Thyroid gland (tissue), 4 donors: Measurements from ENCODE around the gene TTR. TPM values are rescaled to one million over a fixed set of nuclear protein-coding genes. Genes with fewer than 3 reads are reported as not detected.

Source experiments
- DNase-seq, 2 donors: peaks; one replicate each; pipeline ENCODE4 v3.0.0-alpha.2; 2019
- H3K27ac ChIP-seq, 3 donors: fragments of 200-600 bp; sonication (generic); 1 replicate in 2 of 3; 2 replicates in 1 of 3; pipeline ENCODE4 v1.5.1; 2016 to 2019; ENCODE audit warnings: mild to moderate bottlenecking in 1 of 3, moderate library complexity in 1 of 3
- H3K27me3 ChIP-seq: fragments of 200-600 bp; sonication (generic); one replicate; pipeline ENCODE4 v1.5.1; 2019
- H3K36me3 ChIP-seq, 2 donors: fragments of 200-600 bp; sonication (generic); one replicate each; pipeline ENCODE4 v1.5.1; 2016 to 2019
- H3K4me1 ChIP-seq, 2 donors: fragments of 200-600 bp; sonication (generic); one replicate each; pipeline ENCODE4 v1.5.1; 2017 to 2019
- H3K4me3 ChIP-seq, 3 donors: fragments of 200-600 bp; sonication (generic); replicated peaks in 1 of 3; 1 replicate in 2 of 3; 2 replicates in 1 of 3; pipeline ENCODE4 v1.5.1; 2016; ENCODE audit warnings: mild to moderate bottlenecking in 1 of 3
- H3K9me3 ChIP-seq: fragments of 200-600 bp; sonication (generic); one replicate; pipeline ENCODE4 v1.5.1; 2017
- CTCF ChIP-seq, 6 experiments: fragments of 200-600 bp in 3 of 6; fragments of 450-650 bp in 3 of 6; sonication (generic) in 3 of 6; IDR thresholded peaks; one replicate each; pipeline ENCODE4 v1.5.1; 2016 to 2019; ENCODE audit warnings: antibody characterized with exemption in 6 of 6, mild to moderate bottlenecking in 2 of 6, inconsistent platforms in 1 of 6, moderate library complexity in 1 of 6
- POLR2A ChIP-seq, 2 donors: fragments of 450-650 bp; IDR thresholded peaks; one replicate each; pipeline ENCODE4 v1.6.1; 2017; ENCODE audit warnings: antibody characterized with exemption in 2 of 2, mild to moderate bottlenecking in 2 of 2, moderate library complexity in 1 of 2
- WGBS, 2 donors: methylation state at CpG; one replicate each; pipeline ENCODE4 v1.1.5; 2017; 5-methylcytosine and 5-hydroxymethylcytosine counted together
- intact Hi-C: fragments of 100-400 bp; cut with DNase I; formaldehyde crosslinking; loops from one replicate; pipeline ENCODE4 v1.15.1; 2023
- total RNA-seq, 4 donors: library from RNA; depleted of rRNA; stranded (reverse); fragments of >200 nt; gene quantifications; one replicate each; pipeline ENCODE4 v1.2.3, GENCODE V29; 2016

TTR gene
- total RNA-seq, result not detected

GRCh38 chr18:31591628-31592027 lies at the start of gene TTR:
TSS of gene TTR (plus strand) at chr18:31591877. CDS start at chr18:31591903, 26 bp downstream.
- no peaks in the 10 kb centered on the region for H3K4me1 ChIP-seq
- intact Hi-C loops, result no loop called here
- WGBS, 2 donors, result 68 to 73% methylated on average over 5 of the region's 5 CpGs
- no peaks in the 10 kb centered on the region for H3K9me3 ChIP-seq
- no peak within 1 kb of the TSS for H3K4me3 ChIP-seq
- DNase-seq, result no peak
- no peak within 1 kb of the TSS for H3K27ac ChIP-seq
- no peaks in the 10 kb centered on the region for H3K36me3 ChIP-seq
- TF ChIP-seq POLR2A (IDR thresholded peaks at IDR 0.05) (no peak), CTCF (IDR thresholded peaks at IDR 0.05) (no peak)
- no peaks in the 10 kb centered on the region for H3K27me3 ChIP-seq

- Histone ChIP-seq H3K4me1 (no peaks in the 10 kb centered on the region), H3K27me3 (no peaks in the 10 kb centered on the region), H3K9me3 (no peaks in the 10 kb centered on the region), H3K4me3 (no peak overlapping the region), H3K27ac (no peak overlapping the region), H3K36me3 (peaks cover 0 to 11% of the 10 kb centered on the region in 2 donors)
- TF ChIP-seq CTCF (IDR thresholded peaks at IDR 0.05) (no peak), POLR2A (IDR thresholded peaks at IDR 0.05) (no peak)
- WGBS, 2 donors, result 65 to 93% methylated on average over 2 of the region's 2 CpGs
- DNase-seq, result no peak
- intact Hi-C loops, result no loop called here
Measured at GRCh38 chr18:31546476-31546875, 45.2 kb upstream of the TTR start.

GRCh38 chr18:31548853-31549252 lies 42.8 kb upstream of the TTR start:
- intact Hi-C loops, result no loop called here
- DNase-seq, result no peak
- Histone ChIP-seq H3K4me3 (no peak overlapping the region), H3K36me3 (no peaks in the 10 kb centered on the region), H3K27me3 (no peaks in the 10 kb centered on the region), H3K27ac (no peak overlapping the region), H3K9me3 (no peaks in the 10 kb centered on the region), H3K4me1 (no peaks in the 10 kb centered on the region)
- no peak for TF ChIP-seq CTCF (IDR thresholded peaks at IDR 0.05)
- TF ChIP-seq POLR2A (IDR thresholded peaks at IDR 0.05), result no peak
- WGBS, 2 donors, result 92 to 97% methylated on average over 2 of the region's 2 CpGs

- no peaks in the 10 kb centered on the region for H3K4me1 ChIP-seq
- H3K36me3 ChIP-seq, result no peaks in the 10 kb centered on the region
- no peak overlapping the region for H3K27ac ChIP-seq
- H3K27me3 ChIP-seq, result no peaks in the 10 kb centered on the region
- TF ChIP-seq CTCF (IDR thresholded peaks at IDR 0.05), result no peak
- TF ChIP-seq POLR2A (IDR thresholded peaks at IDR 0.05), result no peak
- no peak for DNase-seq
- intact Hi-C loops, result no loop called here
- no peak overlapping the region for H3K4me3 ChIP-seq
- WGBS, 2 donors, result 91 to 94% methylated on average over 4 of the region's 4 CpGs
- H3K9me3 ChIP-seq, result no peaks in the 10 kb centered on the region
Measured at GRCh38 chr18:31549416-31549815, 42.3 kb upstream of the TTR start.

- TF ChIP-seq CTCF (IDR thresholded peaks at IDR 0.05), result no peak
- TF ChIP-seq POLR2A (IDR thresholded peaks at IDR 0.05), result no peak
- intact Hi-C loops, result loop anchor here (10.0 kb wide), 3 partner anchors 173 to 423 kb away; no protein-coding TSS in a partner anchor
- Histone ChIP-seq H3K4me1 (no peaks in the 10 kb centered on the region), H3K4me3 (no peak overlapping the region), H3K9me3 (no peaks in the 10 kb centered on the region), H3K27ac (no peak overlapping the region), H3K36me3 (no peaks in the 10 kb centered on the region), H3K27me3 (no peaks in the 10 kb centered on the region)
- 77 to 87% methylated on average over 3 of the region's 3 CpGs for WGBS, 2 donors
- no peak for DNase-seq
Measured at GRCh38 chr18:31551883-31552282, 39.8 kb upstream of the TTR start.
